Hematopoietic multipotent progenitor cell treated with erythropoietin and hydrocortisone succinate and interleukin-3 and kit ligand, for 4 days (in vitro differentiated cells): ENCODE data around the gene OR5W2.
"Not testable (repeated sequence)": the region's sequence is repeated elsewhere in the genome, so short reads cannot be mapped to it uniquely, and the experiment has no call there.

Experiments used
- DNase-seq: peaks from one replicate; pipeline ENCODE4 v3.0.0-alpha.2; 2015

OR5W2 gene

GRCh38 chr11:55914482-55914881, at the start of gene OR5W2:
TSS of gene OR5W2 (minus strand) at chr11:55914582. CDS start at chr11:55914582, 0 bp downstream.
- DNase-seq: no peak

- DNase-seq: no peak
Observed at GRCh38 chr11:55956521-55956920, 42.1 kb upstream of the OR5W2 start.

- no peak for DNase-seq
Observed at GRCh38 chr11:55949330-55949729, 34.9 kb upstream of the OR5W2 start.

- peak; percentile 63 for DNase-seq
Observed at GRCh38 chr11:55942785-55943392, 28.5 kb upstream of the OR5W2 start.

DNA sequence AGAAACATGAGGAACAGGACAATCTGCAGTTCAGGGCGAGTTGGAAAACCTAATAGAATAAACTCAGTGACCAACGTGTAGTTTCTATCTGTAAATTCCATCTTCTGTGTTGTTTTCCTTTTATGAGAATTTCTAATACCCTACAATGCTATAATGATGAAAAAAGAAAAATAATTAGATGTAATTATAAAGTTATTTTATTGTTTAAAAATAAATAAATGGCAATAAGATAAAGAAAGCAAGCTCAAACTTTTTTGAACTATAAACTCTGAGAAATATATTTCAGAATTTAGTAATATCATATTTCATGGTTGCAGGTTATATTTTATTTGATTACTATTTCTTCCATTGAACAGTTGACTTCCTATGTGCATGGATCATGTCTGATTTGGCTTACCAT, 21.9 kb upstream of the OR5W2 start, which contains the start of gene OR5I1:
TSS of gene OR5I1 (minus strand) at position 101 of the 400 bp plus-strand sequence. CDS start at position 101, 0 bp downstream.
- no peak for DNase-seq

DNA sequence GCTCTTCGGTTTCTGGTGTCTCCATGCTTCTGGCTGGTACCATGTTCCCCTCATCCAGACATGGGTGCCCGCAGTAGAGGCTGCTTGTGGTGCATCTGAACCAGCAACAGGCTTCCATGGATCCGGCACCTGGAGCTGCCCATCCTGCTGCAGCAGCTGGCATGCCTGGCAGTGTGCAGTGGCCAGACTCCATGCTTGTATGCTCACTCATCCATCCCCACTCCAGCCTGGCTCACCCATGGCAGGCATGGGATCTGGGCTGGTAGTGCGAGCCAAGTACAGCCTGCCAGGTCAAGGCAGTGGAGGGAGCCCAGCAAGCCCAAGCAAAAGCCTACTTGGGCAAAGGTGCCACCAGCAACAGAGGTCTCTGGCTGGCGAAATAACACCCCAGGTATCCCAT, 6.2 kb upstream of the OR5W2 start:
- no peak for DNase-seq

DNA sequence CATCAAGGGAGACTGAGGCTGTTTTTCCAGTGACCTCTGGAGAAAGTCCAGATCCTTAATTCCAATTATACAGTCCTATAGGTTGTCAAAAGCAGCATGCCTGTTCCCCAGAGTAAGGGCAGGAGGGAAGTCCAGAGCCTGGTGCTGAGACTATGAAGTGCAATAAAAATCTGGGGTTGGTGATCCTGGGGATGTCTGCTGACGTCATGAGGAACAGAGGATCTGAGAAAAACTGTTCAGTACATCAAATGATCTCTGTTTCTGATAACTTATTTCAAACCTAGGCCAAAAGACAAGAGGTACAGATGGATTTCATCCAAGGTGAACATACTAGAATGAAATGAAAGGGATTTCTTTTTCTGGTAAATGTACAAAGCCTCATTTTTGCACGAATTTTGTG, 12.1 kb downstream of the OR5W2 start:
- DNase-seq: no peak

DNA sequence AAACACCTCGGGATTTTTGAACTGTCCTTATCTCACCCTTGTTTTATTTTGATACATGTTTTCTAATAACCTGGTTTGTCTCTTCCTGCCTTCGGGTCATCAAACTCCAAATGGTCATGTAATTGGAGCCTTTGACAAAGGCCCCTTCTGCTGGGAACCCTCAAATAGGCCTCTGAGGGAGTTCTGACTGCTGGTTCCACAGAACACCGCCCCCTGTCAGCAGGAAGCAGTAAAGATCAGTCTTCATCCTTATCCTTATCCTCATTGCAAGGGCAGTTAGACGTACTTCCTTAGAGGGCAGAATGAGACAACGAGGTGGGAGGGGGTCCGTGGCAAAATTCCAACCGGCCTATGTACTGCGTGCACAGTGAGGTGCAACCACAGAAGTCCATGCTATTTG, 19.2 kb downstream of the OR5W2 start:
- DNase-seq: no peak

DNA sequence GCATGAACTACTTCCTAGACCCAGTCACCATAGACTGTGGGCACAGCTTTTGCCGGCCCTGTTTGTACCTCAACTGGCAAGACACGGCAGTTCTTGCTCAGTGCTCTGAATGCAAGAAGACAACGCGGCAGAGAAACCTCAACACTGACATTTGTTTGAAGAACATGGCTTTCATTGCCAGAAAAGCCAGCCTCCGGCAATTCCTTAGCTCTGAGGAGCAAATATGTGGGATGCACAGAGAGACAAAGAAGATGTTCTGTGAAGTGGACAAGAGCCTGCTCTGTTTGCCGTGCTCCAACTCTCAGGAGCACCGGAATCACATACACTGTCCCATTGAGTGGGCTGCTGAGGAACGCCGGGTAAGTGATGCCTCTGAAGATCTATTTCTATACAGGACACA, 28.9 kb downstream of the OR5W2 start:
- not testable (repeated sequence) for DNase-seq

DNA sequence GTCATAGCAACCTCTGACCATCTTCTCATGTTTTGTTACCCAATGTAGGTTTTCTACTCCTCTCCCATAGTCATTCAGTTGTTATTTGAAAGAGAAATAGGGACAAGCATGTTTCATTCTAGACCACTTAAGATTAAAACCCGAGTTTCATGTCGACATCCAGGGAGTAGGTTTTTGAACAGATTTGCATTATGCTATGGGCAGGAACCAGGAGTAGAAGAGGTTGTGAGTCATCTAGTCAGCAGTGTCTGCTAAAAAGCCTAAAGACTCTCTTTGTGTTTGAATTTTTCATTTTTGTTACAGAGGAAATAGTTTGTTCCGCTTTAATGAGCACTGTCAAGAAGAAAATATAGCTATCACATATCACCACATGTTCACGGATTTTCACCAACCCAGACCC, 29.4 kb downstream of the OR5W2 start:
- DNase-seq: not testable (repeated sequence)

DNA sequence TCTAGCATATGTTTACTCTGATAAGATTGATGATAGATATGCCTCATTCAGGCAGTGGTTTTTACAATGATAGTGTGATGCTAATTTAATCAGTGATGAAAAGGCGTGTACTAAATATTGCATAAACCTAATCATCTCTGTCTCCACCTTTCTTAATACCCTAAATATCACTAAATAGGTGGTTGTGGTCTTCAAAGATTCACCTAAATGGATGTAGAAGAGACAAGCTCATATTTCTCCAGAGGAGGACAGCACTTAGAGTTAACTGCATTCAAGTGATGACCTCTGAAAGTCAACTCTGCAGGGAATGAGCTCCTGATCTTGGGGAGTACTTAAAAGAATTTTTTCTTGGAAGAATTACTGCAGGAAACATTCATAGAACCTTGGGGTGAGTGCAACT, 31.4 kb downstream of the OR5W2 start, which contains the start of gene TRIM51:
TSS of gene TRIM51 (plus strand) at position 301 of the 400 bp plus-strand sequence. CDS start 2,132 bp downstream, outside the sequence.
- DNase-seq: not testable (repeated sequence)

DNA sequence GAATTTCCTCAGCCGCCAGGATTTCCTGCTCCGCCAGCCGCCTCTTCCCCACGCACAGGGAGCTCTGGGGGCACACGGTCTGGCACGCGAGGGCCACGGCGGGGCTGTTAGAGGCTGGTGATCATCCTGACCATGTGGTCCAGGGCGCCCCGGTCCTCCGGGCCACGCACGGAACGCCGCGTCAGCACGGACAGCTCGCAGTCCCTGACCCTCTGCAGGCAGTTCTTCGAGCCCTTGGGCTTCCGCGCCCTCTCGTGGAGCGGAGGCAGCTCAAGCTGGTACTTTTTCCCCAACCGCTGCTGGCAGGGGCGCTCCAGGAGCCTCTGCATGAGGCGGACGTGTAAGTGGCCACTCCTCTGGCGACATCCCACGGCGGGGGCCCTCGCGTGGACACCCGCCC, 41.2 kb downstream of the OR5W2 start:
- not testable (repeated sequence) for DNase-seq

GRCh38 chr11:55872731-55873130, 41.7 kb downstream of the OR5W2 start:
- not testable (repeated sequence) for DNase-seq

GRCh38 chr11:55867354-55867753, 47.0 kb downstream of the OR5W2 start:
- DNase-seq: not testable (repeated sequence)
